ENCODE data around the gene SIRPG. TPM values are rescaled to one million over a fixed set of nuclear protein-coding genes. Genes with fewer than 3 reads are reported as not detected.

SIRPG gene
- total and polyA plus RNA-seq, 5 experiments from 2014 or later, result 47.5 to 246 (median 165) TPM

DNA sequence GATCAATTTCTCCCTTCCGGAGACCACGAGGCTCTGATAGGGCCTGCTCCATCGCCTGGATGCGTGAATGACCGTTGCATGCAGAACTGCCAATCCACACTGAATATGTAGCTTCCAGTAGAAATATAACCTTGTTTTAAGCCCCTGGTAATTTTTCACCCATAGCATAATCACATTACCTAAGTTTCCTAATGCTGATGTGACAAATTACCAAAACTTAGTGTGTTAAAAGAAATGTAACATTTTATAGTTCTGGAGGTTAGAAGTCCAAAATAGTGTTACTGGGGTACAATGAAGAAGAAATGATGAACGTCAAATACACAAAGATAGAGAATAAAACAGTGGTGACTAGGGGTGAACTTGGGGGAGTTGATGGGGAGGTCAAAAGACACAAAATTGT is 78.1 kb downstream of the SIRPG start:
- H3K27me3 Mint-ChIP-seq, result no peaks in the 10 kb centered on the region
- POLR2A ChIA-PET, result no interaction called here
- H3K4me3 Mint-ChIP-seq, result no peak overlapping the region
- ATAC-seq, result no peak
- DNase-seq, result no peak
- H3K36me3 Mint-ChIP-seq, result peaks cover 0 to 22% (median 6%) of the 10 kb centered on the region in 3 donors
- peaks cover 2 to 18% (median 8%) of the 10 kb centered on the region in 4 donors for H3K4me1 Mint-ChIP-seq
- H3K27ac Mint-ChIP-seq, result peak overlapping the region in 1 of 10 donors; percentile 7
- H3K9me3 Mint-ChIP-seq, result no peaks in the 10 kb centered on the region

Other genes starting within 250 kb of the SIRPG start
- 10 to 100 TPM; 70.3 to 72.6 TPM for gene NSFL1C, start 190.9 kb downstream of the SIRPG start, total RNA-seq
- gene NSFL1C, start 190.9 kb downstream of the SIRPG start, polyA plus RNA-seq, result 10 to 100 TPM; 68.1 to 82.8 (median 77.0) TPM
- gene SIRPB2, start 166.4 kb downstream of the SIRPG start, total RNA-seq, result not detected
- gene SIRPB2, start 166.4 kb downstream of the SIRPG start, polyA plus RNA-seq, result not detected
- under 1 TPM; 0.39 to 0.58 TPM for gene SIRPD, start 100.1 kb downstream of the SIRPG start, total RNA-seq
- gene SIRPD, start 100.1 kb downstream of the SIRPG start, polyA plus RNA-seq, result under 1 TPM in 2 of 3 donors, not detected in 1; 0.22 to 0.25 TPM
- 10 to 100 TPM; 13.3 to 14.8 TPM for gene SIRPB1, start 37.8 kb downstream of the SIRPG start, total RNA-seq
- 1 to 10 TPM in 2 of 3 donors, under 1 TPM in 1; 0.23 to 6.1 (median 3.3) TPM for gene SIRPB1, start 37.8 kb downstream of the SIRPG start, polyA plus RNA-seq
- gene SIRPA, start 237.6 kb upstream of the SIRPG start, total RNA-seq, result under 1 TPM; 0.82 to 0.86 TPM
- under 1 TPM in 1 of 3 donors, not detected in 2; 0.04 TPM for gene SIRPA, start 237.6 kb upstream of the SIRPG start, polyA plus RNA-seq